KG1 (cell line): Measurements from ENCODE around the gene RWDD1.
"Not testable (repeated sequence)": the region's sequence is repeated elsewhere in the genome, so short reads cannot be mapped to it uniquely, and the experiment has no call there.

Source experiments
- DNase-seq: peaks from one replicate; lab custom pipeline; 2025; lab: John Stamatoyannopoulos, UW

The RWDD1 gene

DNA sequence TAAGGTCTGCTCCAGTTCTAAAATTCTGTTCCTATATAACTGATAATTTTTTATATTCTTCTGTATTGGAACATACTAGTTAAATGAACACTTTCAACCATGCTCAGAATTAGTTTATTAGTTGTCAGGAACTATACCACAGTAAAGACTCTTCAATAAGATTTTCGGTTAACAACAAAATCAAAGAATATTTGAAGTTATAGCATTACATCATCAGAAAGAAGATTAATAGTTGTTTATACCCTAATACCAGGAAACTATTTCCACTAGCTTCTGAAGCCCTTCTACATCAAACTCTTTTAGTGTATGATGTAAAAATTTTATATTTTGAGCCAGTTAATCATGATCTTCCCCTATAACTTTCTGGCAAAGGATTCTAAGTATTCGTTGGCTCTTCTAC lies 11.2 kb upstream of the RWDD1 start:
- DNase-seq: no peak

DNA sequence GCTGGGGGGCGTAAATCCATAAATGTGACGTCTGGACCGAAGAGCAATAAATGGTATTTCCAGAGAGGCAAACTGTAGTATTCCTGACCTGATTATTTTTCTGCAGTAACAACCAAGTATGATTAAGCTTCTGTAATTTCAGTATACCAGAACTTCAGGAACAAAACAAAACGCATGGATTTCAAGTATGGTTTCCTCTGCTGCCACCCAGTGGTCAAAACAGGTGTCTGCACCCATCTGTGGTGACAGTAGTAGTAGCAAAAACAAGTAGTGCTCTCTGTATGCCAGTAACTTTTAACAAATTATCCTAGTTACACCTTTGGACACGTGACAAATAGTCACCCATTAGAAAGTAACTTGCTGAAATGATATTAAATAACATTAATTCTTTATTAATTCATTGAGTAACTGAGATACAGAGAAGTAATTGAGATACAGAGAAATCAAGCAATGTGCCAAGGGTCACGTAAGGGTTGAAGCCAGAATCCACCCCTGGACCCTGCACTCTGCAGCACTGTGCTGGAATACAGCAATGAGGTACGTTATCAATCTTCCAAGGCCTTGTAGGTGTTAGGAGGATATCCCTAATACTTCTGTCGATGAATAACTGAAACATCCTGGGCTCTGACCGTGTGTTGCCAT lies 9.8 kb upstream of the RWDD1 start:
- DNase-seq: peak; percentile 76

DNA sequence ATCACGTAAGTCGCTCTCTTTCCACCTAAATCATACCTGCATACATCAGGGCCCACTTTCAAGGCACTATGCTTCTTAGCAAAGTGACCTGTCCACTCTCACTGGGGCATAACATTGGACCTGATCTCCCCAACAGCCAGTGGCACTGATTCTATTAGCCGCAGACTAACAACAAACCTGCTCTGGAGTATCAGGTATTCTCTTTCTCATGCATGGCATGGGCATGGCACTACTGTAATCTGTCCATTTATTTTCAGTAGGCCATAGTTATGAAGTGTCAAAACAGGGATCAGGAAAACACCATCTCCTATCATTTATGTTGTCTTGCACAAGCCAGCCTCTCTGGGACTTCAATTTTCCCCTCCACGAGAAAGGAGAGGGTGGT lies 9.3 kb upstream of the RWDD1 start:
- DNase-seq: no peak

DNA sequence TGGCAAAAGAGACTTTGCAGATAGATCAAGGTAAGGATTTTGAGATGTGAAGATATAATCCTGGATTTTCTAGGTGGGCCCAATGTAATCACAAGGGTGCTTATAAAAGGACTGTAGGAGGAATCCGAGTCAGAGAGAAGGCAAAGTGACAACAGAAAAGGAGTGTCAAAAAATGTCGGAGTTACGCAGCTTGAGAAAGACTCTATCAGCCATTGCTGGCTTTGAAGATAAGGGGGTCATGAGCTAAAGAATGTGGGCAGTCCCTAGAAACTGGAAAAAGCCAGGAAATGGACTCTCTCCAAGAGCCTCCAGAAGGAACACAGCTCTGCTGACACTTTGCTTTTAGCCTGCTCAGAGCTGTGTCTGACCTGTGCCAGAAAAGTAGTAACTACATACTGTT lies 8.7 kb upstream of the RWDD1 start:
- DNase-seq: no peak

DNA sequence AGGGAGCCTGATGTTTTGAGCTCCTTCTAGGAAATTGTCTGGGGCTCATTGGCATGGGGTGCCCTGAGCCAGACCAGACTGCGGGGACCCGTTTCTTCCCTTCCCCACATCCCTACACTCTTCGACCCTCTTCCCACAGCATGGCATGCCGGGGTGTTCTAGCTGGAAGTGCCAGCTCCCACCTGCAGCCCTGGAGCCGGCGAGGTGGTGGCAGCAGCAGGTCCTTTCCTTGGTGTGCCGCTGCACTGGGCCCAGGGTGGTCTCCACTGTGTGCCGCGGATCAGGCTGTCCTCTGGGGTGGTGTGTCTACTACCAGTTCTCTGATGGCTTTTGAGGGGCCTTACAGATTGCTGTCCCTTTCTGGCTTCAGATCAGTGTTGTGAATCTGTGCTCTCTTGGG lies 7.5 kb upstream of the RWDD1 start:
- DNase-seq: no peak

DNA sequence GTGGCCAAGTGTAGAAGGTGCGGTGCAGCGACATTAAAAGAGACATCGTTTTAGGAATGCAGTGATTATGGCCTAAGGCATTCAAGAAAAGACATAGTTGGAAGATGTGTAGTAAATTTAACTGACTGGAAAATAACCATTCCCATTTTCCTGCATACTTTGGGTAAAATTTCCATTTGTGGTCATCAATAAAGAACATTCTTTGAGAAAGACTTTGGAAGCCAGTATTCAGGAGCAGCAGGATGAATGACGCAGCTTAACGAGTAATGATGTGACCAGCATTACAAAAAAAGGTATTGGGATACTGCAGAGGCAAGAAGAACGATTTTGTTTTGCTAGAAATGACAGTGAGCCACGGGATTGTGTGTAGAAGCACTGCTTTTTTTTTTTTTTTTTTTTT lies 7.0 kb upstream of the RWDD1 start:
- no peak for DNase-seq

DNA sequence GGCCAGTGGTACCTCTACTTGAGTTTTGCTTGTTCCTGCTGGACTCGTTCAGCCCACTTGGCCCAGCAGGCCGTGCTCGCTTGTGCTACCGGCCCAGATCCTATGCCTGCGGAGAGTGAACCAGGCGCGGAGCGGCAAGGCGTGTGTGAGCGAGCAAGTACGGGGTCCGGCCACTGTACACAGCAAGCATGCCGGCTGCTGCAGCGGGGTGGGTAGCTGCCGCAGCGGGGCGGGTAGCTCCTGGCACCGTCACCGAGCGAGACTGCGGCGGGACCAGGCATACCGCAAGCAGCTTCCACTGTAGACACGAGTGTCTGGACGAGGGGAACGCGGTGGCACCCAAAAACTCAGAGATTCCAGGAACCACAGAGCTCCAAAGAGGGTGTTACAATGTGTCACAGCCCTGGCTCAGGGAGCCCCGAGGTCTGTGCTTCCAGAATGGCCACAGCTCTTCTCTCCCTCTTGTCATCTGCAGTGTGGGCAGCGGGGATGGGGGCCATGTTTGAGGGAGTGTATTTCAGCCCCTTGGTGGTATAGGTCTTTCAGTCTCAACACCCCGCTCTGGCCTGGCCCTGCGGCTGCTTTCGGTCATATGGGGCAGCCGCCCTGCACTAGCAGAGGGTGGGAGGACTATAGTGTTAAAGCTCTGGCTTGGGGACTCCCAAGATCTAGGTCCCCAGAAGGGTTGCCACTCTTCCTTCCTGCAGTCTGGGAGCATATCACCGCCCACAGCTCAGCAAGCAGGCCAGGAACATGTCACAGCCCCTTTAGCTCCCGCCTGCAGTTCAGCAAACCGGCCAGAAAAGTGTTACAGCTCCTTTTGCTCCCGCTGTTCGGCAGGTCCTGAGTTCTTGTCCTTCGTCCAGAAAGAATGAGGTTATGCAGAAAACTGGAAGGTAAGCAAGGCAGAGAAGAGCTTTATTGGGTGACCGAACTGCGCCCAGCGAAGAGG lies 6.1 kb upstream of the RWDD1 start:
- no peak for DNase-seq

DNA sequence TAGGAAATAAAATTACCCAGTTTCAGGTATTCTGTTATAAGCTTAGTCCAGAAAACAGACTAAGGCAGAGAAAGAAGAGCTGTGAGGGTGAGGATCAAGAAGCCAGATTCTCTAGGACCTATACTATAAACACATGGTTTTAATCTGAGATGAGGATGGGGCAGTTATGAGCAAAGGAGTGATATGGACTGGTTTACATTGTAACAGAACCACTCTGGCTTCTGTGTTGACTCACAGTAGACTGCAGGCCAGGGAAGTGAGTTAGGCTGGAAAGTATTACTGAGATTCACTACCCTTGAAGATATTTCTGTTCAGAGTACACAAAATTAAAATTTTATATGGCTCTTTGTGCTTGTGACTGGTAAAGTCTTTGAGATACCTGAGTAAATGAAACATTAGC lies 3.2 kb upstream of the RWDD1 start:
- no peak for DNase-seq

DNA sequence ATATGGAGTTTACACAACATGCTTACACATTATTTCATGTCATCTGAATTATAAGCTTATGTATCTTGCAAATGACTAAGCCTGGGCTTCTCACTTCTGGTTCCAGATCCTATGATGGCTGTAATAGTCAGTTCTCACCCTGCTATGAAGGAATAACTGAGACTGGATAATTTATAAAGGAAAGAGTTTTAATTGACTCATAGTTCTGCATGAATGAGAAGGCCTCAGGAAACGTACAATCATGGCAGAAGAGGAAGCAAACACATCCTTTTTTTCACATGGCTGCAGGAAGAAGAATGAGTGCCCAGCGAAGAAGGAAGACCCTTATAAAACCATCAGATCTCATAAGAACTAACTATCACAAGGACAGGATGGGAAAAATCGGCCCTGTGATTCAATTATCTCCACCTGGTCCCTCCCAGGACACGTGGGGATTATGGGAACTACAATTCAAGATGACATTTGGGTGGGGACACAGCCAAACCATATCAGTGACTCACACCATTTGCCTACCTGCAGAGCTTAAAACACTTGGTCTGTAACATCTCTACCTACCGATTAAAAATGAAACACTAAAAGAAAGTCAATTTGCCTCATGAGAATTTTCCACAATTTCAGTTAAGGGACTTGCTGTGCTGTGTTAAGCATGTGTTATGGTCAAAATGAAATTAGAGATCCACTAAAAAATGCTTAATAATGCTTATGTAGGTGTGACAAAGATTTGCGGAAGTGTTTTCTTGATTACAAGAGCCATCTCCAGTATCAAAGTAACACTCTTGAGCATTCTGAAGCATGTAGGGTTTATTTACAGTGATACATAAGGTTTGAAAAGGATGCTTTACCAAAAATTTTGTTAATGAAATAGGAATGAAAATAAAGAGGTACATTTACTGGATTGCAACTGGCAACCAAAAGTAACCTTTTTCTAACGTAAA lies 2.2 kb upstream of the RWDD1 start:
- DNase-seq: no peak

DNA sequence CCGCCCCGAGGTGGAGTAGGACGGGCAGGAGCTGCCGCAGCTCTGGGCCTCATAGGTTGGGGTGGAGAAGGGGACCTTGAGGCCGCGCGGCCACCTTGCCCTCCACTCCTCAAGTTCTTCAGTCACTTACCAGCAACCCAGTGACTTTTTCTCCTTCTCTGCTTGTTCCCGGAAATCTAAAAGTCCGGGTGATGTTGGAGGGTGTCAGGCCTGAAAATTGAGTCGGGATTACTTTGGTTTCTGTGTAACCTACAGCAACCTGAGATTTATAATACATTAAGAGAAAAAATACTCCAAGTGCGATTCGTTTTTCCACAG lies 338 bp downstream of the RWDD1 start:
- DNase-seq: no peak

DNA sequence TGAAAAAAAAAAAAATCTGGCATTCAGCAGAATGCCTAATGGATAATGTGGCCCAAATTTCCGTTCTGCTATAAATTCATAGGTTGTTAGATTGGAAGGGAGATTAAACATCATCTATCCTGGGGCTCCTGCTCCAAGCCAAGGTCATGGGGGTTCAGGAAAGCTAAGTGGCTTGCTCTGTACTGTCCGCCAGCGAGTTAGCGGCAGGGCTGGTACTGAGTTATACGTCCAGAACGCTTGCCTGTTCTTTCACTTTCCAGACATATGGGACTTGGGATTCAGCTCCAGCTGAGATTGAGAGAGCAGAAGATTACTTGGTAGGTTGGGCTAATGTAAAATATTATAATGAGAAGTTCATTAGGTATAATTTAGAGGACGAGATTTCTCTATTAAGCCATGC lies 858 bp downstream of the RWDD1 start:
- DNase-seq: no peak

DNA sequence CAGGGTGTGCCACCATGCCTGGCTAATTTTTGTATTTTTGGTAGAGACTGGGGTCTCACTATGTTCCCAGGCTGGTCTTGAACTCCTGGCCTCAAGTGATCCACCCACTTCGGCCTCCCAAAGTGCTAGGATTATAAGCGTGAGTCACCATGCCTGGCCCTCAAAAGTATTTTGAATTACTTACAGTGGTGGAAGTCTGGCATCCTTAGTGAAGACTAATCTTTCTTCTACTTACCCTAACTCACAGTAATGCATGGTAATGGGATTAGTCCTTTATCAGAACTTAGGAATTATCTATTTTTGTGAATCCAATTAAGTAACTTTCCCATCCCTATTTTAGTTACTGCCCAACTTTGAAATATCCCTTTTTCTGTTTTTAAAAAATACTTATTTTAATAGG lies 3.9 kb downstream of the RWDD1 start:
- DNase-seq: no peak

DNA sequence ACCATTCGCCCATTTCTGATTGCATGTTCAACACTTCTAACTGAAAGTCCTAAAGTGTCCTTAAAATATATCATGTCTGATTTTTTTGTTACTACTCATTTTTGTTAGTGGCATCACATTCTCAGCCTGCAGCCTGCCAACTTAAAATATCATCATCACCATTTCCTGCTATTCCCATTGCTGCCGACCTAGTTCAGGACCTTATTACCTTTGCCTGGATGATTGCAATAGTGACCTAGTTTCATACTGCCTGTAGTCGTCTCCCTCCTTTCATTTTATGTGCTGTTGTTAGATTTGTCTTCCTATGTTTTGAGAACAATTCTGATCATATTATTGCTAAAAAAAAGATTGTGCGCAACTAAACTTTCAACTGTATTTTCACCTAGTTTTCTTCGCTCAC lies 6.2 kb downstream of the RWDD1 start:
- no peak for DNase-seq

DNA sequence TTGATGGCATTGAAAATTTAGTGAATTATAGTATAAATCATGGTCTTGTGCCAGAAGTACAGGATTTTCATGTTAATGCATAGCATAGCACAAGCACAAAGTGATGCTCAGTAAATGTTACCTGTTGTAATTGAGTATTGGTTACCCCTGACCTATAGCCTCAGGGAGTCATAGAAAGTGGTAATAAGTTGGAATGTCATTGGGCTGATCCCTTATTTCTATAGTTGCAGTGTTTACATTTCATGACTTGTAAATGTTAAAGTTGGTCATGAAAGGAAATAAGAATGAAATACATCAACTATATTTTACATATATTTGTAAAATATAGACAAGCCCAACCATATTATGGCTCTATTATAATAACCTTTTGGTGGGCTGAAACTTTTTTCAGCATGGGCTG lies 7.0 kb downstream of the RWDD1 start:
- no peak for DNase-seq

DNA sequence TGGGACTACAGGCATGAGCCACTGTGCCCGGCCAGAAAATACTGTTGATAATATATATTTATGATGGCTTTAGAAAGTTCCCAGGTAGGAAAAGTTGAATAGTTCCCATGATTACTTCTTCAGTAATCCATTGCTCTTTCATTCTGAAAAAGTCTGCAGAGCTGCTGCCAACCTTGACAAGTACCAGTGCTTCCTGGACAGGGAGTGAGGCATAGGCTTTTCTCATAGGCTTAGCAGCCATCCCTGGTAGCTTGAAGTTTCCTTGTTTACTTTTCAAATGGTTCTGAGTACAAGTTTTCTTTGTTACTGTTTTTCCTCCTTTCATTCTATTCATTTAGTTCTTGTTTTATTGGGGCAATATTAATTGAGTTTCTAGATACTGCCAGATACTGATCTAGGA lies 7.8 kb downstream of the RWDD1 start:
- DNase-seq: no peak

DNA sequence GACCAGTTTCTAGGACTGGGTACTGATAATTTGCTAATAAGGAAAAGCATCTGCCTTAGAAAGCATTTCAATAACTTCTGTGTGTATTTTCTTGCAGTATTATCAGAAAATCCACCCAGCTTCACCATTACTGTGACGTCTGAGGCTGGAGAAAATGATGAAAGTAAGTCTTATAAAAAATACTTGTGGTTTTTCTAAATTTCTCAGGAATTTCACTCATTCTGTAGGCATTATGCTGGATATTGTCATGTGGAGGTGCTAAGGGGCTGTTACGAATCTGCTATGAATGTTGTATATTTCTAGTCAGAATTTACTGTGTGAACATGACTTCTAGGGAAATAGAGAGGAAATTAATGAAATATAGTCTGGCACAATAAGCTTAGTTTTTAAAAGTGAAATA lies 8.9 kb downstream of the RWDD1 start:
- DNase-seq: no peak

DNA sequence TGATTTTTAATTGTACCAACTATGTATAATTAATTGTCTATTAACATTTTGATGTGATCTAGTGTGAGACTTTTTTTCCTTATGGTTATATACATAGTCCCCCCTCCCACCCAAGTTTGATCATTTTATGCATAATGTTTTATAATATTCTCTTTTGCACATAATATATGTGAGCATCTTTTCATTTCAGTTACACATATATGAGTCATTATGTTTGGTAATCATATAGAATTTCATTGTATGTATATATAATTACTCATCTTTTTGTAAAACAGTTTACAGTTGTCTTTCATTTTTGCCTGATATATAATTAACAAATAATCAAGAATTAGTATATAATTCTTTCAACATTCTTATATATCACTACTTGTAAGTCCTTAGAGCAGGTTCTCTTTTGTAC lies 15.0 kb downstream of the RWDD1 start:
- DNase-seq: no peak

DNA sequence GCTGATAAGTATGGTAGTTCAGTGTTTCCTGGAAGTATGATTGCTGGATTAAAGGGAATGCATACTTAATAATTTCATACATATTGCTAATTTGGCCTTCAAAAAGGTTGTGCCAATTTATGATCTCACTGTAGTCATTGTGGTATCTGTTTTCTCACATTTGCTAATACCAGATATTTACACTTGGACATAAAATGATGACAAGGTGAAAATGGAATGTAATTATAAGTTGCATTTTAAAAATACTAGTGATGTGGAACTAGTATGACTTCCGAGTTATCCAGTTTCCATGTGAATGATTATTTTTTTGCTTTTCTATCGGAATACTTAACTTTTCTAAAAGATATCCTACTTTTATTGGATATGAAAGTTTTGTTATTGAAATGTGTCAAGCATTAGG lies 15.4 kb downstream of the RWDD1 start:
- no peak for DNase-seq

DNA sequence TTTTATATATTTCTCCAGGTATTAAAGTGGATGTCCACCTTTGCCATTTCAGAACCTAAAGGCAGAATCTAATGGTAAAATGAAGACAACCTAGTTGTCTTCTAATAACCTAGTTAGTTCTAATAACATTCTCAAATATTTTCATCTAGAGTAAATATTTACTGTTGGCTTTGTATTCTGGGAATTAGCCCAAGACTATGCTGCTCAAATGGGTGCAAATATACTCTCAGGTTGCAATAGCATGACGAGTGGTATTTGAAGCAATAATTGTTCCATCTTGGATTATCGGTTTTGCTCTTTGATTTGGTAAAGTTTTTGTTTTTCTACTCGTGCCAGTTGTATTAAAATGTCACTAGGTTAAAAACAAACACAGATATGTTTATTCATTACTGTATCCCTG lies 23.9 kb downstream of the RWDD1 start:
- DNase-seq: no peak

DNA sequence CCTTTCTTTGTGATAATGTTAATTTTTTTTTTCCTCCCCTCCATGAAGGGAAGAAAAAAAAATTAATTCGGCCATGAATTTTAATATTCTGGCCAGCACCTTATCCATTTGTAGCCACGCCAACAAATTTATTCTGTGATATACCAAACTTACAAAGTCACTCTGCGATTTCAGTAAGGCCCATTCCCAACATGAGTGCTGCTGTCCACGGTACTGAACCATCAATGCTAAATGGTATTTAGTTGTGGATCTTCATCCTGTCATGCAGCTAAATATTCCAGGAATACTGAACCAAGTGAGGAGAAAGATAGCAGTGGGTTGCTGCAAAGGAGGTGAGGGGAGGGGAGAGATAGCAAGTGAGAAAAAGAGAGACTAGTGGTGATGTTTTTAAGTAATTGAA lies 25.5 kb downstream of the RWDD1 start:
- no peak for DNase-seq

DNA sequence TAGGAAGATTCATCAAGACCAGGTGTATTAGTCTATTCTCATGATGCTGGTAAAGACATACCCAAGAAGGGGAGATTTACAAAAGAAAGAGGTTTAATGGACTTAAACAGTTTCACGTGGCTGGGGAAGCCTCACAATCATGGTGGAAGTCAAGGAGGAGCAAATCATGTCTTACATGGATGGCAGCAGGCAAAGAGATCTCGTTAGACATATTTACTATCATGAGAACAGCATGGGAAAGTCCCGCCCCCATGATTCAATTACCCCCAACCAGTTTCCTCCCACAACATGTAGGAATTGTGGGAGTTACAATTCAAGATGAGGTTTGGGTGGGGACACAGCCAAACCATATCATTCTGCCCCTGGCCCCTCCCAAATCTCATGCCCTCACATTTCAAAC lies 32.6 kb downstream of the RWDD1 start:
- not testable (repeated sequence) for DNase-seq

DNA sequence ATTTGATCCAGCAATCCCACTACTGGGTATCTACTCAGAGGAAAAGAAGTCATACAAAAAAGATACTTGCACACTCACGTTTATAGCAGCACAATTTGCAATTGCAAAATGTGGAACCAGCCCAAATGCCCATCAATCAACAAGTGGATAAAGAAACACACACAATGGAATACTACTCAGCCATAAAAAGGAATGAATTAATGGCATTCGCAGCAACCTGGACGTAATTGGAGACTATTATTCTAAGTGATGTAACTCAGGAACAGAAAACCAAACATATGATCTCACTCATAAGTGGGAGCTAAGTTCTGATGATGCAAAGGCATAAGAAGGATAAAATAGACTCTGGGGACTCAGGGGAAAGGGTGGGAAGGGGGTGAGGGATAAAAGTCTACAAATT lies 33.6 kb downstream of the RWDD1 start:
- not testable (repeated sequence) for DNase-seq

DNA sequence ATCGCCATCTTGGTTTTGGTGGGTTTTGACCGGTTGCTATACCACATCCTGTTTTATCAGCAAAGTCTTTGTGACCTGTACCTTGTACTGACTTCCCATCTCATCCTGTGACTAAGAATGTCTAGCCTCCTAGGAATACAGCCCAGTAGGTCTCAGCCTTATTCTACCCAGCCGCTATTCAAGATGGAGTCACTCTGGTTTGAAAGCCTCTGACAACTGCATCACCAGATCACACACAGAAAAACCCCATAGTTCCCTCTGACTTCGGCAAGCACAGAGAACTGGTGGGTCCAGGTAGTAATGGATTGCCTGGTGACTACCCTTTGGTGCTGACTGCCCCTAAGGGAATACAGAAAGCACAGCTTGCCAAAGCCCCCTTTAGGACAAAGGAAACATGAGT lies 34.6 kb downstream of the RWDD1 start:
- DNase-seq: no peak
